ENCODE measurements around the gene GPSM1.
"Not testable (repeated sequence)": the region's sequence is repeated elsewhere in the genome, so short reads cannot be mapped to it uniquely, and the experiment has no call there.

GPSM1 gene

DNA sequence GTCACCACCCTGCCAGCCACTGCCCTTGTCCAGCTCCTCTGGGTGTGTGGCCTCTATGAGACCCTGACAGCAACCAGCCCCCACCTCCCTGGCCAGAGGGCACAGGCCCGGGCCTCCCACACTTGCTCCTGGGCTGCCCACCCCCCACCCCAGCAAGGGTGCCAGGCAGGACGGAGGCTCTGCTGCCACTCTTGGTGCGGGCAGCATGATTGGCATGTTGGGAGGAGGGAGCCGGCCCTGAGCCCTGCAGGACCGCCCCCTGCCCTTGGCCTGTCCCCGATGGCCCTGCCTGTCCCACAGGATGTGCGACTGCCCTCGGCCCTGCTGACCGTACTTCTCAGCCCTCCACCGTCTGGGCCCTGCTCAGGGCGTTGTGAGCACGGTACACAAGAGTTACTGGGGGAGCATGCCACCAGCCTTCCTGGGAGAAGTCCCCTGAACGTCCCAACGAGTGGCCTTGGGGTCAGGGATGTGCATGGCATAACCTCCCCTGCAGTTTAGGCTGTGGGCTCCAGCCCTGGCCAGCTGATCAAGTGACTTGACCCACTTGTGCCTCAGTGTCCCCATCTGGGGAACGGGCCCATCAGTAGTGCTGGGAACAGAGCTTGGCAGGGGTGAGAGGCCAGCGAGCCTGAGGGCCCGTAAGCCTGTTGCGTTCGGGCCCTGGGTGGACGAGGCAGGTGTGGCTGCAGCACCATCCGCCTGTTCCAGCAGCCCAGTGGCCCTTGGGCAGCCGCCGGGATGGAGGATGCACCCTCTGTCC, 16.0 kb downstream of the GPSM1 start:
- CTCF ChIA-PET, result interaction anchor here (0.7 kb wide), 1 partner anchor 31 kb away, joined by 3 read pairs; no protein-coding TSS in a partner anchor
- no peak overlapping the region for H3K27ac Mint-ChIP-seq
- DNase-seq, result no peak
- no peak overlapping the region for H3K4me3 Mint-ChIP-seq
- no peaks in the 10 kb centered on the region for H3K9me3 Mint-ChIP-seq
- H3K27me3 Mint-ChIP-seq, result no peaks in the 10 kb centered on the region
- peaks cover 2% of the 10 kb centered on the region for H3K4me1 Mint-ChIP-seq
- H3K36me3 Mint-ChIP-seq, result no peaks in the 10 kb centered on the region

DNA sequence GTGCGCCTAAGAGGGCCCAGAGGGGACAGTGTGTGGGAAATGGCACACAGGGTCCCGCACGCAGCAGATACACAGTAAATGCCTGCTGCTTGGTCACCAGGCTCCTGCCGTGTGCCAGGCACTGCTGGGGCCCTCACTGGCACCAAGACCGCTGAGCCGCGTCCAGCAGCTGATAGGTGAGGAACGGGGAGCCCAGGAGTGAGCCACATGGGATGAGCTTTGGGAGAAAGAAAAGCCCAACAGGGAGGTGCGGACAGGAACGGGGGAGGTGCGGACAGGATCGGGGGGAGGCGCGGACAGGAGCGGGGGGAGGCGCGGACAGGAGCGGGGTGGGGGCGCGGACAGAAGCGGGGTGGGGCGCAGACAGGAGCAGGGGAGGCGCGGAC, 16.5 kb downstream of the GPSM1 start:
- Mint-ChIP-seq H3K4me1 (peaks cover 2% of the 10 kb centered on the region), H3K36me3 (no peaks in the 10 kb centered on the region), H3K27ac (no peak overlapping the region), H3K27me3 (no peaks in the 10 kb centered on the region), H3K9me3 (no peaks in the 10 kb centered on the region), H3K4me3 (no peak overlapping the region)
- DNase-seq, result no peak
- CTCF ChIA-PET, result no interaction called here

DNA sequence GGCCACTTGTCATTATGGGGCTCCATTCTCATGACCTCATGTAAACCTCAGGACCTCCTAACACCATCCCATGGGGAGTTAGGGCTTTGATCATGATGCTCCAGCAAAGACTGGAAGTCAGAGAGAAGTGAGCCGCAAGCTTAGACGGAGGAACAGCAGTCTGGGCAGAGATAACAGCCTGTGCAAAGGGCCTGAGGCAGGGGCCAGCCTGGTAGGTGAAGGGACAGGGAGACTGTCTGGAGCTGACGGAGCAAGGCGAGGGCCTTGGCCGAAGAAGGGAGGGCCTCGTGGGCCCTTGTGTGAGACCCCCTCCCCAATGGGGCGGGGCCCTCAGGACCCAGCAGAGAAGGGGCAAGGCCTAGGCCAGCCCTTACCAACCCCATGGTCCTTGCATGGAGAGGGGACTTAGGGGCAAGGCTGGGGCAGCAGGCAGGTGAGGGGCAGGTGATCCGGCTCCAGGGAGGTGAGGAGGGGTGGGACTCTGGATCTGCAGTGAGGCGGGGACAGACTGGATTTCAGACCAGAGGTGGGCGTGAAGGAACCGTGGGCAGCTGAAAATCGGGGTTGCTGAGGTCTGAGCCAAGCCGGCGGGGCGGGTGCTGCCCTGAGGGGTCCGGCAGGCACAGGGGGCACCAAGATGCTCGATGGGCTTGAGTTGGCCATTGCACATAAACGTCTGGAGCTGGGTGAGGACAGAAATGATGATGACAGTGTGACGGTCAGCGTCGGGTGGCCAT, 17.4 kb downstream of the GPSM1 start:
- no peak for DNase-seq
- Mint-ChIP-seq H3K27me3 (no peaks in the 10 kb centered on the region), H3K36me3 (no peaks in the 10 kb centered on the region), H3K27ac (no peak overlapping the region), H3K4me3 (no peak overlapping the region), H3K4me1 (peaks cover 2% of the 10 kb centered on the region), H3K9me3 (no peaks in the 10 kb centered on the region)
- CTCF ChIA-PET, result no interaction called here

DNA sequence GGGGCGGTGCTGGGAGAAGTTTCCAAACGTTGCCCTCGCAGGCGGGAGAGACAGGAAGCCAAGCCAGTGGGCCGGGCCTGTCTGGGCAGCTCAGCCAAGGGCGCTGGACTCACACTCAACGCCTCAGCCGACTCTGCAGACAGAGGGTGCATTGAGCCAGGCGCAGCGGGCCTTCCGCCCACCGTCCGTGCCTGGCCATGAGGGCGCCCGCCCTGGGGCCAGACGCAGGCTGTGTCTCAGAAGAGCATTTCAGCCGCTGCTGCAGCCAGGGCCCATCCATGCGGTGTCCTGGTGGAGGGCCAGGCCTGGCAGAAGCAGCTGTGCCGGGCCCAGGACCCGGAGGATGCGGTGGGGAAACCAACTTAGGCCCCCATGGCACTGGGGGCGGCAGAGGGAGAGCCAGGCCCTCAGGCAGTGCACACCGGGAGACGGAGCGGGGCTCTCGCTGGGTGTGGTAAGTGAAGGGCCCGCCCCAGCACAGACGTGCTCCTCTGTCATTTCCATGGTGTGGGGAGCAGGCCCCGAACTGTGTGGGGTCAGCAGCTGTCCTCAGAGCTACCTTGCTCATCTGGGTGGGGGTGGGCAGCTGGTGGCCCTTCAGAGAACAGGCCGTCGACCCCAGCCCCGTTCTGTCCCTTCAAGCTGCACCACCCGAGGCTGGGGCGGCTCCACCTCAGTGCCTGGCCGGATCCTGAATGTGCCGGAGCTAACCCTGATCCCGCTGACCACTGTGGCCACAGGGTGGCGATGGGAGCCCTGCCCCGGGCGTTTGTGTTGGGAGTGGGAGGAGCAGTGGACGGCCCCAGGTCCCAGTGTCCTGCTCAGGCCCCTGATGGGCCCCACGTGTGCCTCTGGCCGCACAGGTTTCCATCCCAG, 18.2 kb downstream of the GPSM1 start:
- no peak overlapping the region for H3K27ac Mint-ChIP-seq
- no peak overlapping the region for H3K4me3 Mint-ChIP-seq
- no peak for DNase-seq
- CTCF ChIA-PET, result no interaction called here
- no peaks in the 10 kb centered on the region for H3K36me3 Mint-ChIP-seq
- H3K27me3 Mint-ChIP-seq, result no peaks in the 10 kb centered on the region
- no peaks in the 10 kb centered on the region for H3K9me3 Mint-ChIP-seq
- H3K4me1 Mint-ChIP-seq, result peaks cover 2% of the 10 kb centered on the region

DNA sequence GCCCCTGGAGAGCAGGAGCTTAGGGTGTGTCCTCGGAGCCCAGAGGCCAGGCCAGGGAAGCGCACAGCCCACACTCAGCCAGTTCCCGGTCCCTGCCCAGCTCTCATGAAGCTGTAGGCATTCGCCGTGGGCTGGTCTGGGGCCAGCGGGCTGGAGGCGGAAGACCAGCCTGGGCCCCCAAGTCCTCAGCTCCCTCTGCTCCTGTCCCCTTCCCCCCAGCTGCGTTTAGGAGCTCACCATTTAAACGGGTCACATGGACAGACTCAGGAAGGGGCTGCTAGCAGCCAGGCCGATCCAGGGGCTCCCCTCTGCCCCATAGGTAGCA, 18.8 kb downstream of the GPSM1 start:
- no peak for DNase-seq
- CTCF ChIA-PET, result no interaction called here
- Mint-ChIP-seq H3K27ac (no peak overlapping the region), H3K4me3 (no peak overlapping the region), H3K9me3 (no peaks in the 10 kb centered on the region), H3K4me1 (peaks cover 2% of the 10 kb centered on the region), H3K27me3 (no peaks in the 10 kb centered on the region), H3K36me3 (no peaks in the 10 kb centered on the region)

DNA sequence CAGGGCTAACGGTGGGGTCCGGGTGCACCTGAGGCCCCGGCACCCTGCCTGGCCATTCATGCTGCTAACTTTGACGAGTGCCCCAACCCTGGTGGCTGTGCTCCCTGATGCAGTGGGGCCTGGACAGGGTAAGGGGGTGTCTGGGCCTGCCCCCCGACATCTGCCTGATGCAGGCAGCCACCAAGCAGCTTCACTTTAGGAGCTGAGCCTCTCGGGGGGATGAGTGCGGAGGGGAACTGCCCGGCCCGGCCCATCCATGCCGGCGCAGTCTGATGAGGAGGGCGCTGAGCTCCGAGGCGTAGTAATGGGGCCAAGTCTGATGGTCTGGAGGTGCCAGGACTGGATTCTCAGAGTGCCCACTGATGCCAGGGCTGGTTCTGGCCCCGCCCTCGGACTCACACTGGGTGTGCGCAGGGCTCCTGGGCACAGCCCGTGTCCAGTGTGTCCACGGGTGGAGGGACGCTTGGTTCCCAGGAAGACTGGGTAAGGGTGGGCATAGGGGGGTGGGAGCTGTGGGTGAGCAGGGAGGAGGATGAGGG, 19.7 kb downstream of the GPSM1 start:
- Mint-ChIP-seq H3K36me3 (no peaks in the 10 kb centered on the region), H3K4me1 (peaks cover 2% of the 10 kb centered on the region), H3K27me3 (no peaks in the 10 kb centered on the region), H3K9me3 (no peaks in the 10 kb centered on the region), H3K27ac (no peak overlapping the region), H3K4me3 (no peak overlapping the region)
- no peak for DNase-seq
- CTCF ChIA-PET, result no interaction called here

DNA sequence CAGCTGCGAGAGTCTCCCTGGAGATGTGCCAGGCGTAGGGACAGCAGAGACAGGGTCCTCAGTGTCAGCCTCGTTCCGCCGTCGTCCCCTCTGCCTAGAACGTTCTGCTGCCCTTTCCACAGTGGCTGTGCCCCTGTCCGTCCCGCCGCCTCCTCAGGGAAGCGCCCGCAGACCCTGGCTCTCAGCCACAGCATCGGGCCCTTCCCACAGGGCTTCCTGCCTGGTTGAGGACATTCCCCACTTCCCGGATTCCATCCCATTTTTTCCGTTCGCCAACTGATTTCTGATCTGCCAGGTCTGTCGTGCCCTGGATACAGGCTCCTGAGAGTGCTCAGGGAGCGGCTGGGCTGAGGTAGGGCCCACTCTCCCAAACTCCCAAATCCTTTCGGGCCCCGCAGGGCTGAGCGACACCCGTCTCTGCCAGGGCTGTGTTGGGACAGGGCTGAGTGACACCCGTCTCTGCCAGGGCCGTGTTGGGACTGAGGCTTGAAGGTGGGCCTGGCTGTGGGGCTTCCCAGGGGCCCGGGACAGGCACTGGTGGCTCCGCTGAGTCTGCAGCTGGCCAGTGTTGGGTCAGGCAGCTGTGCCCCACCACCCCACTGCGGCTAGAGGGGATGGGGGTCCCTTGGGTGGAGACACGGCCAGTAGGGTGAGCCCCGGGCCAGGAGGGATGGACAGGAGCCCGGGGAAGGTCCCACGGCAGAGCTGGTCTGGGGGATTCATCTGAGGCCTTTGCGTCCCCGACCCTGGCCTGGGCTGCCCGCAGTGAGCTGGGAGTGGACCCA, 20.3 kb downstream of the GPSM1 start:
- Mint-ChIP-seq H3K4me3 (no peak overlapping the region), H3K4me1 (peaks cover 2% of the 10 kb centered on the region), H3K36me3 (no peaks in the 10 kb centered on the region), H3K27me3 (no peaks in the 10 kb centered on the region), H3K27ac (no peak overlapping the region), H3K9me3 (no peaks in the 10 kb centered on the region)
- CTCF ChIA-PET, result no interaction called here
- DNase-seq, result no peak

DNA sequence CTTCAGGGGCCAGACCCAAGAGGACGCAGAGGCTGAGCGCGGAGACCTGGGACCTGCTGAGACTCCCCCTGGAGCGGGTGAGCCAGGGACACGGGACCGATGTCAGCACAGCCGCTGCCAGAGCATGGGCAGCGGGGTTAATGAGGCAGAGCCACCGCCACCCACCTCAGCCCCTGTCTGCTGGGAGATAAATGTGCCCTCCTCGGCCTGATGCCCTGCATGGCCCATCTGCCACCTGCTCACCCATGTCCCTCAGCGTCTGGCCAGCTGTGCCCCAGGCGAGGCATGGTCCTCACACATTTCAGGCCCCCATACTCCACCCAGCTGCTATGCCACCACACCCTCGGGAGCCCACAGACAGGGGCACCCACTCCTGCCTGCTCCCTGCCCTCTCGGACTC, 21.4 kb downstream of the GPSM1 start:
- no peak for DNase-seq
- Mint-ChIP-seq H3K27ac (no peak overlapping the region), H3K9me3 (no peaks in the 10 kb centered on the region), H3K4me1 (no peaks in the 10 kb centered on the region), H3K4me3 (no peak overlapping the region), H3K36me3 (no peaks in the 10 kb centered on the region), H3K27me3 (no peaks in the 10 kb centered on the region)
- CTCF ChIA-PET, result no interaction called here

DNA sequence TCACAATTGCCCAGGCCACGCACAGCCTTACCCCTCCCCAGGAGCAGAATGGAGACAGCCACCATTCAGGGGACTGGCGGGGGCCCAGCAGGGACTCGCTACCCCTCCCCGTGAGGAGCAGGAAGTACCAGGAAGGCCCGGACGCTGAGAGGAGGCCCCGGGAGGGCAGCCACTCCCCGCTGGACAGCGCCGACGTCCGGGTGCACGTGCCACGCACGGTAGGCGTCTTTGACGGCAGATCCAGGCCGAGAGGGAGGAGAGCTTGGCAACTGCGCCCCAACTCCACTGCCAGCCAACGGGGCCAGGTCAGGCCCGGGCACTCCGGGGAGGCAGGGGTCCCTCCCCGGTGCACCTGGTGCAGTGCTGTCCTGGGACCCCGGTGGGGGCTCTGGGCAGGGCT, 22.2 kb downstream of the GPSM1 start:
- no peaks in the 10 kb centered on the region for H3K9me3 Mint-ChIP-seq
- DNase-seq, result no peak
- H3K36me3 Mint-ChIP-seq, result no peaks in the 10 kb centered on the region
- H3K27me3 Mint-ChIP-seq, result no peaks in the 10 kb centered on the region
- H3K27ac Mint-ChIP-seq, result no peak overlapping the region
- CTCF ChIA-PET, result no interaction called here
- no peak overlapping the region for H3K4me3 Mint-ChIP-seq
- no peaks in the 10 kb centered on the region for H3K4me1 Mint-ChIP-seq

DNA sequence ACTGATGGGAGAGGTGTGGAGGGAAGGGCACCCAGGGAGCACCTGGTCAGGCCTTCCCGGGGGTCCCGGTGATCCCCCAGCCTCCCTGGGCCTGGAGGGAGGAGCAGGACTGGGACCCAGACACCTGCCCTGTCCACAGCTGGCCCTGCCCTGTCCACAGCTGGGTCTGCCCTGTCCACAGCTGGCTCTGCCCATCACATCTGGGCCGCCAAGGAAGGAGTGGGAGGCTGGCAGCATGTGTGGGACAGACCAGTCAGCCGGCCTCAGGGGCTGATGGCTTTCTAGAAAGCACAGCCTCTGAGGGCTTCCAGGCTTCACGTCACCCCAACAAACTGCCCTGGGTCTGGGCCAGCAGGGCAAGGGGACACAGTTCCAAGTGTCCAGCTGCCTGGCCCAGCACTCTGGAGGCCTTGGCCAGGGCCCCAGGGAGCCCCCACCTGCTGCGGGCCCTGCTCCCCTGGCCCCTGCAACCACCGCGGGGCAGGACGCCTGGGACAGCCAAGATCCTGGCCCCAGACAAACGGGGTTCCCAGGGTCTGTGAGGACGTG, 24.0 kb downstream of the GPSM1 start:
- H3K27me3 Mint-ChIP-seq, result no peaks in the 10 kb centered on the region
- DNase-seq, result no peak
- no peaks in the 10 kb centered on the region for H3K9me3 Mint-ChIP-seq
- H3K27ac Mint-ChIP-seq, result no peak overlapping the region
- no peak overlapping the region for H3K4me3 Mint-ChIP-seq
- H3K36me3 Mint-ChIP-seq, result no peaks in the 10 kb centered on the region
- no peaks in the 10 kb centered on the region for H3K4me1 Mint-ChIP-seq
- CTCF ChIA-PET, result no interaction called here

DNA sequence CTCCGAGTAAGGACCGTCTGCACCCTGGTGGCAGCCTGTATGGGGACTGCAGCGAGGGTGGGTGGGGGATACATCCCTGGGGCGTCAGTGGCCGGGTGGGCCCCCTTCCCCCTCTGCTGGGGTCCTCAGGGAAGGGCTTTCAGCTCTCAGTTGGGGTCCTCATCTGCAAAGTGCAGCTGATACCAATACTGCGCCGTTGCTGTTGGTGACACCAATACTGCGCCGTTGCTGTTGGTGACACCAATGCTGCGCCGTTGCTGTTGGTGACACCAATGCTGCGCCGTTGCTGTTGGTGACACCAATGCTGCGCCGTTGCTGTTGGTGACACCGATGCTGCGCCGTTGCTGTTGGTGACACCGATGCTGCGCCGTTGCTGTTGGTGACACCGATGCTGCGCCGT, 24.5 kb downstream of the GPSM1 start:
- H3K9me3 Mint-ChIP-seq, CTCF ChIA-PET, H3K36me3 Mint-ChIP-seq, H3K27ac Mint-ChIP-seq, H3K27me3 Mint-ChIP-seq, H3K4me1 Mint-ChIP-seq: not testable (repeated sequence)
- peak overlapping the region; percentile 44 for H3K4me3 Mint-ChIP-seq
- DNase-seq, result peak; percentile 43

DNA sequence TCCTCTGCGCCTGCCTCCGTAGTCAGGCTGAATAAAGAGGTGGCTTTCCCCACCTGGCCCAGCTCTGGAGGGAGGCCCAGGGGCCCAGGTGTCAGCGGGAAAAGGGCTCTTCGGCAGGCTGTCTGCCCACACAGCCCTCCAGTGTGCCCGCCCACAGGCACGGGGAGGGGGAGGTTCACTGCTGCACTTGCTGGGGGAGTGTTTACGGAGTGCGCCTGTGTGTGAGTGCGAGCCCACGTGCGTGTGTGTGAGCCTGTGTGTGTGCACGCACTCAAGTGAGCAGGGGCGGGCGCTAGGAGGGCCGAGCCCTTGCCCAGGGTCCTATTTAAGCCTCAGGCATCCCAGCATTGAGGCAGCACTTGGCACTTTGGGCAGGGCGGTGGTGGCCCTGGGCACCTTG, 25.3 kb downstream of the GPSM1 start:
- Mint-ChIP-seq H3K27ac (no peak overlapping the region), H3K9me3 (no peaks in the 10 kb centered on the region), H3K4me3 (no peak overlapping the region), H3K27me3 (no peaks in the 10 kb centered on the region), H3K36me3 (no peaks in the 10 kb centered on the region), H3K4me1 (no peaks in the 10 kb centered on the region)
- CTCF ChIA-PET, result no interaction called here
- DNase-seq, result no peak

DNA sequence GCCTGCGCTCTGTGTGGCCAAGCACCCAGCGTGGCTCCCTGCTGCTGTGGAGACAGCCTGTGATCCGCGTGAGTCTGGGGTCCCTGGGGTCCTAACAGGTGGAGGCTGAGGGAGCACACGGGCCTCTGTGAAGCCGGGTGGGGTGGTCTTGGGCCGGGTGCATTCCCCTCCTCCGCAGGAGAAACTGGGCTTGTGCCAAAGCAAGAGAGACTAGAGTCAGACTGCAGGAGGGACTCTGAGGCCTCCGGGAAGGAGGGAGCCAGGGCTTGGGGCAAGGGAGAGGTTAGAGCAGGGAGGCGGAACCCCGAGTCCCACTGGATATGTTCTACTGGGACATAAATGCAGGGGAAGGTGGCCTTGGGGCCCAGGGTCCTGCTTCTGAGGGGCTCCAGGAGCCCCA, 25.7 kb downstream of the GPSM1 start:
- CTCF ChIA-PET, result no interaction called here
- no peaks in the 10 kb centered on the region for H3K36me3 Mint-ChIP-seq
- no peaks in the 10 kb centered on the region for H3K27me3 Mint-ChIP-seq
- no peaks in the 10 kb centered on the region for H3K4me1 Mint-ChIP-seq
- DNase-seq, result no peak
- H3K27ac Mint-ChIP-seq, result no peak overlapping the region
- no peak overlapping the region for H3K4me3 Mint-ChIP-seq
- no peaks in the 10 kb centered on the region for H3K9me3 Mint-ChIP-seq

Data from activated naive CD4-positive, alpha-beta T cell treated with anti-CD3 and anti-CD28 coated beads, Interleukin-2, amount 10 ng/mL, durations not matched to agents 7 days and 5 days (primary cell).